ENCODE measurements around the gene RNF103. TPM values are rescaled to one million over a fixed set of nuclear protein-coding genes. Genes with fewer than 3 reads are reported as not detected.

Gene RNF103
- polyA plus RNA-seq, 2 of the 4 experiments (the other 2 are of a cell fraction) = 20.0 to 38.3 TPM

- TF ChIP-seq MAZ (IDR thresholded peaks at IDR 0.05; ENCODE audit: borderline replicate concordance, low read depth, low read length) = no peak
- TF ChIP-seq BCL3 (IDR thresholded peaks at IDR 0.05) = no peak
- TF ChIP-seq HEYL (CRISPR knock-in tag; IDR thresholded peaks at IDR 0.05) = no peak
- no peak for TF ChIP-seq ELK1 (IDR thresholded peaks at IDR 0.05; ENCODE audit: low read depth, low read length)
- TF ChIP-seq, protein P1, sequence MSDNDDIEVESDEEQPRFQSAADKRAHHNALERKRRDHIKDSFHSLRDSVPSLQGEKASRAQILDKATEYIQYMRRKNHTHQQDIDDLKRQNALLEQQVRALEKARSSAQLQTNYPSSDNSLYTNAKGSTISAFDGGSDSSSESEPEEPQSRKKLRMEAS (IDR thresholded peaks at IDR 0.05) = no peak
- TF ChIP-seq, protein P2, sequence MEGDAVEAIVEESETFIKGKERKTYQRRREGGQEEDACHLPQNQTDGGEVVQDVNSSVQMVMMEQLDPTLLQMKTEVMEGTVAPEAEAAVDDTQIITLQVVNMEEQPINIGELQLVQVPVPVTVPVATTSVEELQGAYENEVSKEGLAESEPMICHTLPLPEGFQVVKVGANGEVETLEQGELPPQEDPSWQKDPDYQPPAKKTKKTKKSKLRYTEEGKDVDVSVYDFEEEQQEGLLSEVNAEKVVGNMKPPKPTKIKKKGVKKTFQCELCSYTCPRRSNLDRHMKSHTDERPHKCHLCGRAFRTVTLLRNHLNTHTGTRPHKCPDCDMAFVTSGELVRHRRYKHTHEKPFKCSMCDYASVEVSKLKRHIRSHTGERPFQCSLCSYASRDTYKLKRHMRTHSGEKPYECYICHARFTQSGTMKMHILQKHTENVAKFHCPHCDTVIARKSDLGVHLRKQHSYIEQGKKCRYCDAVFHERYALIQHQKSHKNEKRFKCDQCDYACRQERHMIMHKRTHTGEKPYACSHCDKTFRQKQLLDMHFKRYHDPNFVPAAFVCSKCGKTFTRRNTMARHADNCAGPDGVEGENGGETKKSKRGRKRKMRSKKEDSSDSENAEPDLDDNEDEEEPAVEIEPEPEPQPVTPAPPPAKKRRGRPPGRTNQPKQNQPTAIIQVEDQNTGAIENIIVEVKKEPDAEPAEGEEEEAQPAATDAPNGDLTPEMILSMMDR (IDR thresholded peaks at IDR 0.05) = no peak
- TF ChIP-seq EHMT2 (IDR thresholded peaks at IDR 0.05; ENCODE audit: low read depth) = no peak
- TF ChIP-seq RCOR1 (IDR thresholded peaks at IDR 0.05; ENCODE audit: low read depth, low read length) = no peak
- no peak for TF ChIP-seq JUN (IDR thresholded peaks at IDR 0.05)
- no peak for TF ChIP-seq MAFK (IDR thresholded peaks at IDR 0.05; ENCODE audit: partially characterized antibody)
- TF ChIP-seq, protein P3, sequence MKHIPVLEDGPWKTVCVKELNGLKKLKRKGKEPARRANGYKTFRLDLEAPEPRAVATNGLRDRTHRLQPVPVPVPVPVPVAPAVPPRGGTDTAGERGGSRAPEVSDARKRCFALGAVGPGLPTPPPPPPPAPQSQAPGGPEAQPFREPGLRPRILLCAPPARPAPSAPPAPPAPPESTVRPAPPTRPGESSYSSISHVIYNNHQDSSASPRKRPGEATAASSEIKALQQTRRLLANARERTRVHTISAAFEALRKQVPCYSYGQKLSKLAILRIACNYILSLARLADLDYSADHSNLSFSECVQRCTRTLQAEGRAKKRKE (CRISPR knock-in tag; IDR thresholded peaks at IDR 0.05; ENCODE audit: low read depth) = no peak
- TF ChIP-seq KDM5A (IDR thresholded peaks at IDR 0.05) = no peak
- TF ChIP-seq TFCP2L1 (CRISPR knock-in tag; IDR thresholded peaks at IDR 0.05) = no peak
- TF ChIP-seq NFE2L2 (conservative IDR thresholded peaks at IDR 0.05; ENCODE audit: low read length) = no peak
- Histone ChIP-seq H3K4me2 (no peak overlapping the region), H3K9me3 (peaks cover 14% of the 10 kb centered on the region; the same call in 1 of the 3 replicates), H3K4me3 (no peak overlapping the region), H3K4me1 (0 out of 3 replicates have a peak, but pooled peaks cover 5% of the 10 kb centered on the region), H3K27ac (no peak overlapping the region)
- ATAC-seq (no peak), FAIRE-seq (no peak), DNase-seq (ENCODE audit: low read depth in 1 of 2, low spot score in 1 of 2) (no peak)
- CTCF ChIA-PET = no interaction called here
- WGBS (ENCODE audit: missing lambda C conversion rate) = 90% methylated on average over 1 of the region's 1 CpG
- POLR2A ChIA-PET = no interaction called here
Observed at GRCh38 chr2:86646865-86647264, 23.2 kb upstream of the RNF103 start.

DNA sequence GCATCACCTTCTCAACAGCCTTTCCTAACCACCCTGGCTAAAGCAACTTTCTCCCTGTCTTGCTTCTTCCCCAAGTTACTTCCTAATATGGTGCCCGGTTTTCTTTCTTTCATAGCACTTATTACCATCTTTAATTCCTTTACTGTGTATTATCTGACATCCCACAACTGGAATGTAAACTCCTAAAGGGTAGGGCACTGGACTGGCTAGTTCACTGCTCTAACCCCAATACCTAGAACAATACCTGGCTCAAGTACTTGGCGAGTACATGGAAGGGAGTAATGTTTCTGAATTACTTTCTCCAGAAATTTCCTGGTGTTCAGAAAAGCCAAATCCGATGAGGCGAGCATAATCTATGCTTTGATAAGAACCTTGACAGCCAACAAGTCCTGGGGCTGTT lies 22.7 kb upstream of the RNF103 start:
- Histone ChIP-seq H3K4me1 (0 out of 3 replicates have a peak, but pooled peaks cover 5% of the 10 kb centered on the region), H3K4me2 (no peak overlapping the region), H3K27ac (no peak overlapping the region), H3K4me3 (no peak overlapping the region), H3K9me3 (peaks cover 16% of the 10 kb centered on the region; the same call in 2 of the 3 replicates)
- TF ChIP-seq KDM1A (IDR thresholded peaks at IDR 0.05; ENCODE audit: low read depth) (no peak), ELK1 (IDR thresholded peaks at IDR 0.05; ENCODE audit: low read depth, low read length) (no peak)
- no peak for ATAC-seq
- WGBS (ENCODE audit: missing lambda C conversion rate) = 75% methylated on average over 4 of the region's 4 CpGs
- FAIRE-seq = no peak
- ChIA-PET POLR2A (no interaction called here), CTCF (no interaction called here)
- DNase-seq (ENCODE audit: low read depth in 1 of 2, low spot score in 1 of 2) = no peak

GRCh38 chr2:86645752-86646151 lies 22.1 kb upstream of the RNF103 start:
- no peak for ATAC-seq

More at GRCh38 chr2:86645752-86646151, 22.1 kb upstream of the RNF103 start:
- TF ChIP-seq HOXB13 (CRISPR knock-in tag; IDR thresholded peaks at IDR 0.05; ENCODE audit: low read depth) = no peak
- no peak for TF ChIP-seq RARB (CRISPR knock-in tag; IDR thresholded peaks at IDR 0.05)
- no peak for TF ChIP-seq POLR2AphosphoS2 (conservative IDR thresholded peaks at IDR 0.05; ENCODE audit: low read length)
- no peak for TF ChIP-seq GATA3 (IDR thresholded peaks at IDR 0.05; ENCODE audit: borderline replicate concordance)
- TF ChIP-seq JUNB (IDR thresholded peaks at IDR 0.05) = no peak
- TF ChIP-seq MAZ (IDR thresholded peaks at IDR 0.05; ENCODE audit: borderline replicate concordance, low read depth, low read length) = no peak
- TF ChIP-seq NFE2L2 (conservative IDR thresholded peaks at IDR 0.05; ENCODE audit: low read length) = no peak
- no peak for TF ChIP-seq EHF (CRISPR knock-in tag; IDR thresholded peaks at IDR 0.05)
- CTCF ChIA-PET = no interaction called here
- POLR2A ChIA-PET = no interaction called here
- DNase-seq (ENCODE audit: low read depth in 1 of 2, low spot score in 1 of 2) = no peak
- Histone ChIP-seq H3K4me3 (no peak overlapping the region), H3K9me3 (peaks cover 20% of the 10 kb centered on the region; the same call in 2 of the 3 replicates), H3K4me1 (0 out of 3 replicates have a peak, but pooled peaks cover 5% of the 10 kb centered on the region), H3K27ac (no peak overlapping the region), H3K4me2 (no peak overlapping the region)
- no peak for FAIRE-seq
- WGBS (ENCODE audit: missing lambda C conversion rate) = 54% methylated on average over 4 of the region's 4 CpGs

All from A549 (cell line).